Measurements from ENCODE around the gene CYB561D1.

DNA sequence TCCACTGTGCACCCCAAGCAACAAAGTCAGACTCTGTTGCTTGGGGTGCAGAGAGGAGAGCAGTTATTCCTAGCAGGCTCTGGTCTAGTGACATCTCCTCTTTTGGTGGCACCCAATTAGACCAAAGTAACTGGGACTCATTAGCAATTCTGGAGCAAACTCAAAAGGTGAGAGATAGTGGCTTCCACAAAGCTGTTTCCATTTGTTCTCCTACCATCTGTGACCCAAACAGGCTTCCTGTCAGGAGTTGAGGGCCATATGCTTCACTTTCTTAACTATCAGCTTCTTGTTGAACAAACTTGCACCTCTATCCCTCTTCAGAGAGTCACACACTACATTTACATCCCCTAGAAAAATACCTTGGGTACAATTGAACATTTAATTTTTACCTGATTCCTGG lies 11.7 kb upstream of the CYB561D1 start:
- TF ChIP-seq CTCF (conservative IDR thresholded peaks at IDR 0.05 in 1 of 2, IDR thresholded peaks at IDR 0.05 in 1 of 2; ENCODE audit: low read depth in 1 of 2, low read length in 2 of 2) (no peak), EZH2 (IDR thresholded peaks at IDR 0.05; ENCODE audit: low read length, missing control alignments) (no peak)
